ENCODE results near the gene FREY1. TPM values are rescaled to one million over a fixed set of nuclear protein-coding genes. Genes with fewer than 3 reads are reported as not detected.

The FREY1 gene
- total RNA-seq, 1 donor from 2014 or later: 1.1 TPM

DNA sequence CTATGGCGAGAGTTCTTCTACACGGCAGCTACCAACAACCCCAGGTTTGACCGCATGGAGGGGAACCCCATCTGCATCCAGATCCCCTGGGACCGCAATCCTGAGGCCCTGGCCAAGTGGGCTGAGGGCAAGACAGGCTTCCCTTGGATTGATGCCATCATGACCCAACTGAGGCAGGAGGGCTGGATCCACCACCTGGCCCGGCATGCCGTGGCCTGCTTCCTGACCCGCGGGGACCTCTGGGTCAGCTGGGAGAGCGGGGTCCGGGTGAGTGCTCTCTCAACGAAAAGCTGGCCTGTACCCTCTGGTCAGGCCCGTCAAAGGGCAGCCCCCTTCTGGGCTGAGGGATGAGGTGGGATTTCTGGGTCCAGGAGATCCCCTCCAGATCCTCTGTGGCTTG lies 37.5 kb downstream of the FREY1 start:
- H3K4me3 Mint-ChIP-seq (ENCODE audit: unreplicated experiment): no peak overlapping the region
- H3K27me3 Mint-ChIP-seq (ENCODE audit: unreplicated experiment): peaks cover 3% of the 10 kb centered on the region
- no peaks in the 10 kb centered on the region for H3K9me3 Mint-ChIP-seq (ENCODE audit: unreplicated experiment)
- no peak for DNase-seq (ENCODE audit: low spot score)
- peaks cover 42% of the 10 kb centered on the region for H3K36me3 Mint-ChIP-seq (ENCODE audit: low read depth, unreplicated experiment)
- H3K4me1 Mint-ChIP-seq (ENCODE audit: unreplicated experiment): no peaks in the 10 kb centered on the region
- H3K27ac Mint-ChIP-seq (ENCODE audit: unreplicated experiment): no peak overlapping the region
- TF ChIP-seq, protein P1, sequence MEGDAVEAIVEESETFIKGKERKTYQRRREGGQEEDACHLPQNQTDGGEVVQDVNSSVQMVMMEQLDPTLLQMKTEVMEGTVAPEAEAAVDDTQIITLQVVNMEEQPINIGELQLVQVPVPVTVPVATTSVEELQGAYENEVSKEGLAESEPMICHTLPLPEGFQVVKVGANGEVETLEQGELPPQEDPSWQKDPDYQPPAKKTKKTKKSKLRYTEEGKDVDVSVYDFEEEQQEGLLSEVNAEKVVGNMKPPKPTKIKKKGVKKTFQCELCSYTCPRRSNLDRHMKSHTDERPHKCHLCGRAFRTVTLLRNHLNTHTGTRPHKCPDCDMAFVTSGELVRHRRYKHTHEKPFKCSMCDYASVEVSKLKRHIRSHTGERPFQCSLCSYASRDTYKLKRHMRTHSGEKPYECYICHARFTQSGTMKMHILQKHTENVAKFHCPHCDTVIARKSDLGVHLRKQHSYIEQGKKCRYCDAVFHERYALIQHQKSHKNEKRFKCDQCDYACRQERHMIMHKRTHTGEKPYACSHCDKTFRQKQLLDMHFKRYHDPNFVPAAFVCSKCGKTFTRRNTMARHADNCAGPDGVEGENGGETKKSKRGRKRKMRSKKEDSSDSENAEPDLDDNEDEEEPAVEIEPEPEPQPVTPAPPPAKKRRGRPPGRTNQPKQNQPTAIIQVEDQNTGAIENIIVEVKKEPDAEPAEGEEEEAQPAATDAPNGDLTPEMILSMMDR (IDR thresholded peaks at IDR 0.05; ENCODE audit: unreplicated experiment): no peak

DNA sequence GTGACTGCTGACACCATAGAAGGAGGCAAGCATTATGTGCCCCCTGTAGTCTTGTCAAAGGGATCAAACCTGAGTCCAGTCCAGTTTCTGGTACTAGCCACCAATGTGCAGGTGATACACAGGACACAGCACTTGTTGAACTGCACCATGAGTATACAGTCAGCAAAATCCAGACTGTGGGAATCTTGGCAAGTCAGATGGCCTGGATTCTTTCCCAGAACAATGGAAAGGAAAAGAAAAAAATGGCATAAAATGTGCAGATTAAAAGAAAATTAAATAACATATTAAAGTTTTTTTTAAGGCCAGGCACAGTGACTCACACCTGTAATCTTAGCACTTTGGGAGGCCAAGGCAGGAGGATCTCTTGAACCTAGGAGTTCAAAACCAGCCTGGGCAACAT lies 43.0 kb downstream of the FREY1 start:
- no peaks in the 10 kb centered on the region for H3K9me3 Mint-ChIP-seq (ENCODE audit: unreplicated experiment)
- peaks cover 5% of the 10 kb centered on the region for H3K27me3 Mint-ChIP-seq (ENCODE audit: unreplicated experiment)
- peaks cover 46% of the 10 kb centered on the region for H3K36me3 Mint-ChIP-seq (ENCODE audit: low read depth, unreplicated experiment)
- no peak overlapping the region for H3K27ac Mint-ChIP-seq (ENCODE audit: unreplicated experiment)
- TF ChIP-seq, protein P1 (IDR thresholded peaks at IDR 0.05; ENCODE audit: unreplicated experiment): no peak
- H3K4me1 Mint-ChIP-seq (ENCODE audit: unreplicated experiment): no peaks in the 10 kb centered on the region
- no peak overlapping the region for H3K4me3 Mint-ChIP-seq (ENCODE audit: unreplicated experiment)
- DNase-seq (ENCODE audit: low spot score): no peak

DNA sequence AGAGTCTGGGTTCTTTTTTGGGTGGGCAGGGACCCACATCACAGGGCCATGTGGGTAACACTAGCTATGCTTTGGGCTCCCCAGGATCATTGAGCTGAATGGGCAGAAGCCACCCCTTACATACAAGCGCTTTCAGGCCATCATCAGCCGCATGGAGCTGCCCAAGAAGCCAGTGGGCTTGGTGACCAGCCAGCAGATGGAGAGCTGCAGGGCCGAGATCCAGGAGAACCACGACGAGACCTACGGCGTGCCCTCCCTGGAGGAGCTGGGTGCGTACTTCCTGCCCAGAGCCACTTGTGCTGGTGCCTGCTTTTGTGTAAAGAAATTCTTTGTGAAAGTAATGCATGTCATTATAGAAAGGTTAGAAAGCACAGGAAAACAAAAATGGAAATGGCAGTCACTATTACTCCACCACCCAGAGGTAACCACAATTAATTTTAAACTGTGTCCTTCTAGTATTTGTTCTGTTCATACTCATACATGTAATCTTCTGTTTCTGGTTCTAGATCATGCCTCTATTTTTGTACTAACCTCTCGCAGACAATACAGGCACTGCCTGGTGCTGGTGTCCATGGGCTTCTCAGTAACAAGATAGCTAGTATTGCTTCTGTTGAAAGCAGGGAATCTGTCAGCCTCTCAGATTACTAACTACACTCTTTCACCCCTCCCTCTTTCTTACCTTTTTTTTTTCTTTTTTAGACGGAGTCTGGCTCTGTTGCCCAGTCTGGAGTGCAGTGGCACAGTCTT lies 46.1 kb downstream of the FREY1 start:
- Mint-ChIP-seq H3K4me1 (ENCODE audit: unreplicated experiment) (peaks cover 9% of the 10 kb centered on the region), H3K27ac (ENCODE audit: unreplicated experiment) (no peak overlapping the region), H3K4me3 (ENCODE audit: unreplicated experiment) (no peak overlapping the region), H3K9me3 (ENCODE audit: unreplicated experiment) (no peaks in the 10 kb centered on the region), H3K36me3 (ENCODE audit: low read depth, unreplicated experiment) (peaks cover 44% of the 10 kb centered on the region), H3K27me3 (ENCODE audit: unreplicated experiment) (peaks cover 3% of the 10 kb centered on the region)
- TF ChIP-seq, protein P1 (IDR thresholded peaks at IDR 0.05; ENCODE audit: unreplicated experiment): no peak
- no peak for DNase-seq (ENCODE audit: low spot score)

DNA sequence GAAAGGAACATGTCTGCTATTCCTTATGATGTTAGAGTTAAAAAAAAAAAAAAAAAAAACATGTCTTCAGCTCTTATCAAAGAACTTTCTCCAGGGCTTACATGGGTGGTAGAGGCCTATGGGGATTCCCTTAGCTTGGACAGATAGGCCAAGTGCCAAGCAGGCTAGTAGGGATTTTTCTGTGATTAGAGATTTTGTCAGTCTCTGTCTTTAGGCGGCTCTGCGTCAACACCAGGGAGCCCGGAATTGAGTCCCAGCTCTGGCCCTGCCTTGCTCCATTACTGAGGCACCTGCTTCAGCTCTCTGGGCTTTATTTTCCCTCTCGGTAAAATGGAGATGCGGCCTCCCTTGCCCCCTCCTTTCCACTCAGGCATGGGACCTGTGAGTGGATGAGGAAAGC lies 46.7 kb downstream of the FREY1 start:
- Mint-ChIP-seq H3K9me3 (ENCODE audit: unreplicated experiment) (no peaks in the 10 kb centered on the region), H3K36me3 (ENCODE audit: low read depth, unreplicated experiment) (peaks cover 41% of the 10 kb centered on the region), H3K4me1 (ENCODE audit: unreplicated experiment) (peaks cover 9% of the 10 kb centered on the region), H3K27me3 (ENCODE audit: unreplicated experiment) (peaks cover 2% of the 10 kb centered on the region), H3K27ac (ENCODE audit: unreplicated experiment) (no peak overlapping the region), H3K4me3 (ENCODE audit: unreplicated experiment) (no peak overlapping the region)
- no peak for DNase-seq (ENCODE audit: low spot score)
- TF ChIP-seq, protein P1 (IDR thresholded peaks at IDR 0.05; ENCODE audit: unreplicated experiment): no peak

DNA sequence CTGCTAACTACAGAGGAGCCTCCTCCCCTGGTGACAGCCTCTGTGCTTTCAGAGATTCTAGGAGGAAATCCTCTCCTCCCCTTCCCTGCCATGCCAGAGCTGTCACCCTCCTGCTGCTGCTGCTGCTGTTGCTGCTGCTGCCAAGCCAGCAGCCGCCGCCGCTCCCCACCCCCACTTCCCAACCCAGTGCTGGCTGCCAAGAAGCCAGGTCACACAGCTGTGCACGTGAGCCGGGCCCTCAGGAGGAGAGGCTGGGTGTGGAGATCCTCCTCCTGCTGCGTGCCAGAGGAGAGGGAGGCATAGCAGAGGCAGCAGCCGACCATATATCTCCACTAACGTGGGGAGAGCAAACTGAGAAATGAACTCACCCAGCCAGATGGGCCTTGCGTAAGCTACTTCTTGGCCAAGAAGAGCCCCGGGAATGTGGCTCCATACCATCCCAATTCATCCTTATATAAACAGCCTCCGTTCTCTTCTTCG lies 47.4 kb downstream of the FREY1 start:
- H3K27ac Mint-ChIP-seq (ENCODE audit: unreplicated experiment): no peak overlapping the region
- H3K27me3 Mint-ChIP-seq (ENCODE audit: unreplicated experiment): peaks cover 2% of the 10 kb centered on the region
- H3K36me3 Mint-ChIP-seq (ENCODE audit: low read depth, unreplicated experiment): peaks cover 36% of the 10 kb centered on the region
- DNase-seq (ENCODE audit: low spot score): no peak
- H3K4me1 Mint-ChIP-seq (ENCODE audit: unreplicated experiment): peaks cover 9% of the 10 kb centered on the region
- TF ChIP-seq, protein P1 (IDR thresholded peaks at IDR 0.05; ENCODE audit: unreplicated experiment): no peak
- H3K9me3 Mint-ChIP-seq (ENCODE audit: unreplicated experiment): no peaks in the 10 kb centered on the region
- no peak overlapping the region for H3K4me3 Mint-ChIP-seq (ENCODE audit: unreplicated experiment)

All from endothelial cell (in vitro differentiated cells).